Naive thymus-derived CD4-positive, alpha-beta T cell (primary cell): Measurements from ENCODE around the gene FOXRED2. TPM values are rescaled to one million over a fixed set of nuclear protein-coding genes. Genes with fewer than 3 reads are reported as not detected.

Experiments used
- ATAC-seq: fragments of 150-1000 bp; cut with Tn5 transposase; 2 replicates; pipeline ENCODE4 v1.10.0; 2021; ENCODE audit warnings: mild to moderate bottlenecking, moderate library complexity
- CTCF ChIA-PET: fragments of 350-600 bp; sonication (Branson Sonifier 250); formaldehyde crosslinking; loops from one replicate; lab custom pipeline; 2021; ENCODE audit warnings: antibody characterized with exemption; lab: Charles Lee
- POLR2A ChIA-PET: fragments of 350-600 bp; sonication (Branson Sonifier 250); formaldehyde crosslinking; loops from one replicate; lab custom pipeline; 2021; ENCODE audit warnings: antibody characterized with exemption, inconsistent platforms; lab: Charles Lee
- DNase-seq, 9 donors: peaks; one replicate each; pipeline versions ENCODE4 v3.0.0 to v3.0.0-alpha.2; 2020 to 2022; ENCODE audit warnings: mixed read lengths in 1 of 9
- H3K27ac ChIP-seq: one replicate; pipeline ENCODE4 v1.7.0; 2013; ENCODE audit warnings: mild to moderate bottlenecking, low read depth, low read length, moderate library complexity
- H3K27me3 ChIP-seq, 2 donors: one replicate each; pipeline ENCODE4 v1.7.0; 2013; ENCODE audit warnings: low read length in 2 of 2, mild to moderate bottlenecking in 2 of 2, moderate library complexity in 2 of 2; ENCODE audit not compliant: control insufficient read depth in 2 of 2, insufficient read depth in 2 of 2
- H3K36me3 ChIP-seq, 3 experiments: 1 replicate in 2 of 3; 2 replicates in 1 of 3; pipeline ENCODE4 v1.7.0; 2013; ENCODE audit warnings: low read length in 3 of 3, mild to moderate bottlenecking in 3 of 3, moderate library complexity in 1 of 3; ENCODE audit not compliant: insufficient read depth in 3 of 3, control insufficient read depth in 2 of 3
- H3K4me1 ChIP-seq, 2 donors: one replicate each; pipeline ENCODE4 v1.7.0; 2013; ENCODE audit warnings: low read length in 2 of 2, mild to moderate bottlenecking in 2 of 2, moderate library complexity in 1 of 2; ENCODE audit not compliant: control insufficient read depth in 2 of 2, insufficient read depth in 2 of 2
- H3K4me3 ChIP-seq: 2 replicates; pipeline ENCODE4 v1.7.0; 2013; ENCODE audit warnings: mild to moderate bottlenecking, low read length
- H3K9me3 ChIP-seq, 3 experiments: 1 replicate in 2 of 3; 2 replicates in 1 of 3; pipeline ENCODE4 v1.7.0; 2013; ENCODE audit warnings: low read length in 3 of 3; ENCODE audit not compliant: control insufficient read depth in 2 of 3
- H3K27ac Mint-ChIP-seq, 9 donors: one replicate each; pipeline ENCODE4 v1.8.0; 2020 to 2022; ENCODE audit warnings: mixed read lengths in 9 of 9, mild to moderate bottlenecking in 8 of 9, moderate library complexity in 5 of 9, inconsistent platforms in 2 of 9
- H3K27me3 Mint-ChIP-seq, 5 donors: one replicate each; pipeline ENCODE4 v1.8.0; 2021 to 2022; ENCODE audit warnings: mixed read lengths in 5 of 5, mild to moderate bottlenecking in 1 of 5
- H3K36me3 Mint-ChIP-seq, 5 donors: one replicate each; pipeline ENCODE4 v1.8.0; 2020 to 2022; ENCODE audit warnings: mixed read lengths in 5 of 5, mild to moderate bottlenecking in 3 of 5, inconsistent platforms in 1 of 5
- H3K4me1 Mint-ChIP-seq, 7 donors: one replicate each; pipeline ENCODE4 v1.8.0; 2020 to 2022; ENCODE audit warnings: mixed read lengths in 7 of 7, mild to moderate bottlenecking in 3 of 7, inconsistent platforms in 1 of 7
- H3K4me3 Mint-ChIP-seq, 10 donors: one replicate each; pipeline ENCODE4 v1.8.0; 2020 to 2022; ENCODE audit warnings: mild to moderate bottlenecking in 10 of 10, mixed read lengths in 10 of 10, moderate library complexity in 6 of 10, inconsistent platforms in 2 of 10
- H3K9me3 Mint-ChIP-seq, 11 donors: one replicate each; pipeline ENCODE4 v1.8.0; 2020 to 2022; ENCODE audit warnings: mixed read lengths in 11 of 11, mild to moderate bottlenecking in 4 of 11, inconsistent platforms in 1 of 11, moderate library complexity in 1 of 11
- intact Hi-C, 2 donors: fragments of 100-400 bp; cut with micrococcal nuclease; formaldehyde crosslinking; loops; one replicate each; pipeline ENCODE4 v1.15.1; 2023
- polyA plus RNA-seq, 2 donors: library from polyadenylated mRNA; unstranded; fragments of 300-500 nt; fragmentation: Illumina TruSeq; gene quantifications; one replicate each; pipeline ENCODE4 v1.2.3, GENCODE V29; 2021
- total RNA-seq, 6 experiments: library from RNA in 5 of 6; stranded (reverse) in 5 of 6; gene quantifications; 1 replicate in 5 of 6; 2 replicates in 1 of 6; pipeline ENCODE4 v1.2.3 and lab custom pipeline; 2021 to 2026

FOXRED2 gene
- total and polyA plus RNA-seq, 7 experiments from 2014 or later, result 2.3 to 13.1 (median 5.6) TPM

GRCh38 chr22:36464715-36465231 is 42.1 kb downstream of the FOXRED2 start:
- Mint-ChIP-seq H3K4me1 (peaks cover 4 to 22% (median 18%) of the 10 kb centered on the region in 7 donors), H3K36me3 (peaks cover 0 to 2% (median 0%) of the 10 kb centered on the region in 5 donors), H3K4me3 (no peak overlapping the region), H3K9me3 (peaks cover 0 to 2% (median 0%) of the 10 kb centered on the region in 11 donors), H3K27ac (peak overlapping the region in 1 of 9 donors; percentile 61), H3K27me3 (no peaks in the 10 kb centered on the region)
- H3K27me3 ChIP-seq, result no peaks in the 10 kb centered on the region
- H3K9me3 ChIP-seq, result no peaks in the 10 kb centered on the region
- peaks cover 0 to 20% (median 0%) of the 10 kb centered on the region in 3 experiments for H3K36me3 ChIP-seq
- ChIA-PET POLR2A (interaction anchor here (1.0 kb wide), 1 partner anchor 164 kb away, joined by 3 read pairs; no protein-coding TSS in a partner anchor), CTCF (interaction anchor here (7.3 kb wide), 1 partner anchor 164 kb away, joined by 119 read pairs; no protein-coding TSS in a partner anchor)
- intact Hi-C loops, result no loop called here
- H3K4me3 ChIP-seq, result no peak overlapping the region
- ATAC-seq, result no peak
- H3K4me1 ChIP-seq, result peaks cover 0 to 11% of the 10 kb centered on the region in 2 donors
- no peak overlapping the region for H3K27ac ChIP-seq
- DNase-seq, result no peak

GRCh38 chr22:36463783-36464184 is 43.1 kb downstream of the FOXRED2 start:
- ChIA-PET POLR2A (interaction anchor here (0.7 to 1.2 kb wide), 5 partner anchors 8 to 163 kb away, joined by 3 to 4 read pairs (median 3); no protein-coding TSS in a partner anchor), CTCF (interaction anchor here (1.0 kb wide), 1 partner anchor 163 kb away, joined by 3 read pairs; no protein-coding TSS in a partner anchor)
- no peaks in the 10 kb centered on the region for H3K27me3 ChIP-seq
- peaks cover 0 to 20% (median 0%) of the 10 kb centered on the region in 3 experiments for H3K36me3 ChIP-seq
- H3K27ac ChIP-seq, result no peak overlapping the region
- no peak for DNase-seq
- H3K4me1 ChIP-seq, result peaks cover 0 to 11% of the 10 kb centered on the region in 2 donors
- no peak overlapping the region for H3K4me3 ChIP-seq
- Mint-ChIP-seq H3K4me3 (no peak overlapping the region), H3K36me3 (no peaks in the 10 kb centered on the region), H3K27ac (no peak overlapping the region), H3K4me1 (peaks cover 4 to 21% (median 14%) of the 10 kb centered on the region in 7 donors), H3K9me3 (peaks cover 0 to 2% (median 0%) of the 10 kb centered on the region in 11 donors), H3K27me3 (no peaks in the 10 kb centered on the region)
- no peak for ATAC-seq
- no peaks in the 10 kb centered on the region for H3K9me3 ChIP-seq
- intact Hi-C loops, result no loop called here

GRCh38 chr22:36461665-36462649 is 44.9 kb downstream of the FOXRED2 start:
- peaks cover 4 to 19% (median 10%) of the 10 kb centered on the region in 7 donors for H3K4me1 Mint-ChIP-seq
- no peak for ATAC-seq
- H3K36me3 Mint-ChIP-seq, result no peaks in the 10 kb centered on the region
- no peaks in the 10 kb centered on the region for H3K27me3 ChIP-seq
- H3K27me3 Mint-ChIP-seq, result no peaks in the 10 kb centered on the region
- CTCF ChIA-PET, result no interaction called here
- H3K27ac ChIP-seq, result no peak overlapping the region
- no peak overlapping the region for H3K4me3 ChIP-seq
- peaks cover 0 to 6% (median 0%) of the 10 kb centered on the region in 3 experiments for H3K36me3 ChIP-seq
- no peaks in the 10 kb centered on the region for H3K9me3 ChIP-seq
- DNase-seq, result no peak
- POLR2A ChIA-PET, result interaction anchor here (1.2 kb wide), 1 partner anchor 10 kb away, joined by 3 read pairs; no protein-coding TSS in a partner anchor
- peak overlapping the region in 2 of 9 donors; percentile 48 to 58 for H3K27ac Mint-ChIP-seq
- intact Hi-C loops, result no loop called here
- H3K4me3 Mint-ChIP-seq, result no peak overlapping the region
- H3K9me3 Mint-ChIP-seq, result peaks cover 0 to 2% (median 0%) of the 10 kb centered on the region in 11 donors
- peaks cover 0 to 6% of the 10 kb centered on the region in 2 donors for H3K4me1 ChIP-seq

- CTCF ChIA-PET, result no interaction called here
- no peaks in the 10 kb centered on the region for H3K27me3 ChIP-seq
Observed at GRCh38 chr22:36460202-36460601, 46.6 kb downstream of the FOXRED2 start.

GRCh38 chr22:36457688-36458450 is 49.0 kb downstream of the FOXRED2 start:
- Mint-ChIP-seq H3K36me3 (peaks cover 0 to 2% (median 0%) of the 10 kb centered on the region in 5 donors), H3K4me3 (no peak overlapping the region), H3K27me3 (no peaks in the 10 kb centered on the region), H3K9me3 (peaks cover 0 to 2% (median 0%) of the 10 kb centered on the region in 11 donors), H3K4me1 (peaks cover 19 to 38% (median 24%) of the 10 kb centered on the region in 7 donors), H3K27ac (peak overlapping the region in 3 of 9 donors; percentile 61 to 81 (median 62))
- Histone ChIP-seq H3K27me3 (no peaks in the 10 kb centered on the region), H3K4me1 (peaks cover 25 to 26% of the 10 kb centered on the region in 2 donors), H3K27ac (no peak overlapping the region), H3K36me3 (no peaks in the 10 kb centered on the region), H3K9me3 (no peaks in the 10 kb centered on the region), H3K4me3 (no peak overlapping the region)
- DNase-seq (no peak), ATAC-seq (no peak)
- ChIA-PET POLR2A (interaction anchor here (0.8 to 1.4 kb wide), 2 partner anchors 48 to 140 kb away, joined by 3 read pairs; no protein-coding TSS in a partner anchor), CTCF (interaction anchor here (1.8 kb wide), 1 partner anchor 12 kb away, joined by 11 read pairs; no protein-coding TSS in a partner anchor)
- intact Hi-C loops, result no loop called here

More at GRCh38 chr22:36460202-36460601, 46.6 kb downstream of the FOXRED2 start:
- no peak for ATAC-seq
- no peak overlapping the region for H3K4me3 Mint-ChIP-seq
- Histone ChIP-seq H3K4me3 (no peak overlapping the region), H3K4me1 (peaks cover 7 to 12% of the 10 kb centered on the region in 2 donors), H3K27ac (no peak overlapping the region), H3K36me3 (no peaks in the 10 kb centered on the region), H3K9me3 (no peaks in the 10 kb centered on the region)
- POLR2A ChIA-PET, result no interaction called here
- peaks cover 0 to 2% (median 0%) of the 10 kb centered on the region in 11 donors for H3K9me3 Mint-ChIP-seq
- H3K4me1 Mint-ChIP-seq, result peaks cover 7 to 27% (median 11%) of the 10 kb centered on the region in 7 donors
- H3K27ac Mint-ChIP-seq, result peak overlapping the region in 1 of 9 donors; percentile 17
- no peaks in the 10 kb centered on the region for H3K27me3 Mint-ChIP-seq
- intact Hi-C loops, result no loop called here
- DNase-seq, result no peak
- H3K36me3 Mint-ChIP-seq, result no peaks in the 10 kb centered on the region
